Prostate gland (tissue), 2 donors: ENCODE results near the gene ARHGEF4.

Experiments used
- CTCF ChIP-seq, 4 experiments: fragments of 200-600 bp in 2 of 4; fragments of 450-650 bp in 2 of 4; sonication (generic) in 2 of 4; IDR thresholded peaks; 1 replicate in 3 of 4; 2 replicates in 1 of 4; pipeline ENCODE4 v1.5.1; 2016 to 2019; ENCODE audit warnings: antibody characterized with exemption in 4 of 4, mild to moderate bottlenecking in 2 of 4, moderate library complexity in 2 of 4
- POLR2A ChIP-seq: fragments of 450-650 bp; IDR thresholded peaks from one replicate; pipeline ENCODE4 v1.6.1; 2016; ENCODE audit warnings: antibody characterized with exemption, mild to moderate bottlenecking
- POLR2AphosphoS5 ChIP-seq: sonication (generic); formaldehyde crosslinking; IDR thresholded peaks from one replicate; pipeline ENCODE4 v1.6.1; 2017; ENCODE audit warnings: antibody characterized with exemption

- TF ChIP-seq CTCF (IDR thresholded peaks at IDR 0.05) (no peak), POLR2A (no peak), POLR2AphosphoS5 (no peak)
Observed at GRCh38 chr2:130846233-130846632, 9.5 kb downstream of the ARHGEF4 start.
